Liver (tissue), 9 donors: ENCODE data around the gene SAMD4A. TPM values are rescaled to one million over a fixed set of nuclear protein-coding genes. Genes with fewer than 3 reads are reported as not detected.

Experiments
- DNase-seq: peaks from one replicate; pipeline ENCODE4 v3.0.0-alpha.2; 2017; ENCODE audit warnings: low spot score
- H3K27ac ChIP-seq, 2 donors: one replicate each; pipeline ENCODE4 v1.7.0; 2013; ENCODE audit warnings: inconsistent platforms in 2 of 2, low read length in 2 of 2, control low read depth in 1 of 2, low read depth in 1 of 2, mild to moderate bottlenecking in 1 of 2
- H3K27me3 ChIP-seq, 4 donors: one replicate each; pipeline versions ENCODE4 v1.6.1 to v1.7.0; 2013; ENCODE audit warnings: low read length in 3 of 4, inconsistent platforms in 1 of 4, mild to moderate bottlenecking in 1 of 4, moderate library complexity in 1 of 4; ENCODE audit not compliant: control insufficient read depth in 4 of 4, insufficient read depth in 4 of 4
- H3K36me3 ChIP-seq, 4 donors: one replicate each; pipeline versions ENCODE4 v1.6.1 to v1.7.0; 2013; ENCODE audit warnings: low read length in 3 of 4, mild to moderate bottlenecking in 3 of 4, low read depth in 1 of 4, moderate library complexity in 1 of 4; ENCODE audit not compliant: control insufficient read depth in 4 of 4, insufficient read depth in 3 of 4
- H3K4me1 ChIP-seq, 4 donors: one replicate each; pipeline versions ENCODE4 v1.6.1 to v1.7.0; 2013; ENCODE audit warnings: low read length in 3 of 4, mild to moderate bottlenecking in 3 of 4, moderate library complexity in 1 of 4; ENCODE audit not compliant: control insufficient read depth in 4 of 4, insufficient read depth in 4 of 4
- H3K4me3 ChIP-seq, 3 donors: one replicate each; pipeline versions ENCODE4 v1.6.1 to v1.7.0; 2013; ENCODE audit warnings: low read length in 3 of 3, control low read depth in 1 of 3, low read depth in 1 of 3, mild to moderate bottlenecking in 1 of 3
- H3K9ac ChIP-seq, 2 donors: one replicate each; pipeline ENCODE4 v1.7.0; 2013; ENCODE audit warnings: low read length in 2 of 2, mild to moderate bottlenecking in 2 of 2, moderate library complexity in 2 of 2, control low read depth in 1 of 2, low read depth in 1 of 2
- H3K9me3 ChIP-seq, 4 donors: one replicate each; pipeline versions ENCODE4 v1.6.1 to v1.7.0; 2013; ENCODE audit warnings: low read length in 3 of 4; ENCODE audit not compliant: control insufficient read depth in 4 of 4
- FOXA1 ChIP-seq: IDR thresholded peaks from 2 replicates; pipeline ENCODE4 v1.6.1; 2016; ENCODE audit warnings: antibody characterized with exemption
- GABPA ChIP-seq, 2 donors: IDR thresholded peaks in 1 of 2; conservative IDR thresholded peaks in 1 of 2; 2 replicates each; pipeline ENCODE4 v1.6.1; 2016; ENCODE audit warnings: antibody characterized with exemption in 2 of 2, mild to moderate bottlenecking in 1 of 2, moderate library complexity in 1 of 2
- HNF4A ChIP-seq, 2 donors: conservative IDR thresholded peaks; 2 replicates each; pipeline ENCODE4 v1.6.1; 2016; ENCODE audit warnings: antibody characterized with exemption in 2 of 2, mild to moderate bottlenecking in 2 of 2
- JUND ChIP-seq, 2 donors: IDR thresholded peaks; 2 replicates each; pipeline ENCODE4 v1.6.1; 2016; ENCODE audit warnings: antibody characterized with exemption in 2 of 2
- NR2F2 ChIP-seq: IDR thresholded peaks from 2 replicates; pipeline ENCODE4 v1.6.1; 2016; ENCODE audit warnings: antibody characterized with exemption
- RAD21 ChIP-seq, 2 donors: IDR thresholded peaks; 2 replicates each; pipeline ENCODE4 v1.6.1; 2016; ENCODE audit warnings: antibody characterized with exemption in 2 of 2, mild to moderate bottlenecking in 2 of 2
- REST ChIP-seq: IDR thresholded peaks from 2 replicates; pipeline ENCODE4 v1.6.1; 2016; ENCODE audit warnings: antibody characterized with exemption, mild to moderate bottlenecking
- RXRA ChIP-seq, 2 donors: IDR thresholded peaks; 2 replicates each; pipeline ENCODE4 v1.6.1; 2017 to 2018; ENCODE audit warnings: antibody characterized with exemption in 2 of 2, mild to moderate bottlenecking in 1 of 2
- SP1 ChIP-seq: IDR thresholded peaks from 2 replicates; pipeline ENCODE4 v1.6.1; 2018; ENCODE audit warnings: antibody characterized with exemption, mild to moderate bottlenecking
- TAF1 ChIP-seq: conservative IDR thresholded peaks from 2 replicates; pipeline ENCODE4 v1.6.1; 2016; ENCODE audit warnings: antibody characterized with exemption, mild to moderate bottlenecking
- WGBS: extraction: QIAGEN DNeasy Blood & Tissue Kit; methylation state at CpG from one replicate; pipeline ENCODE4 v1.1.7; 2013; 5-methylcytosine and 5-hydroxymethylcytosine counted together
- polyA plus RNA-seq, 2 donors: library from polyadenylated mRNA; stranded (reverse) in 1 of 2; unstranded in 1 of 2; fragments of 200-250 nt in 1 of 2; fragments of >200 nt in 1 of 2; fragmentation: Nextera tagmentation in 1 of 2; extraction: Ambion mirVana in 1 of 2; gene quantifications; one replicate each; pipeline versions ENCODE4 v1.2.1 to v1.2.3, GENCODE V29; 2013 to 2015
- total RNA-seq, 2 donors: library from RNA; depleted of rRNA; stranded (reverse); fragments of >200 nt; gene quantifications; one replicate each; pipeline ENCODE4 v1.2.3, GENCODE V29; 2014
- TF ChIP-seq, protein P1 (sequence below): fragments of 150-350 bp; IDR thresholded peaks from 2 replicates; pipeline ENCODE4 v1.5.1; 2017; ENCODE audit warnings: improper control_type of control experiment, low read depth, low read length; ENCODE audit not compliant: missing input control
- TF ChIP-seq, protein P2 (sequence below): IDR thresholded peaks from 2 replicates; pipeline ENCODE4 v1.6.1; 2016; ENCODE audit warnings: antibody characterized with exemption
- TF ChIP-seq, protein P3 (sequence below): IDR thresholded peaks from 2 replicates; pipeline ENCODE4 v1.6.1; 2016; ENCODE audit warnings: antibody characterized with exemption
- donor health status: healthy.
- donor health status: healthy.
- donor health status: healthy.
- donor health status: healthy.
- donor health status: healthy.

Gene SAMD4A
- total and polyA plus RNA-seq, 4 donors = 4.3 to 17.8 (median 8.1) TPM

GRCh38 chr14:54692284-54692772 lies 125.4 kb downstream of the SAMD4A start:
- Histone ChIP-seq H3K36me3 (no peaks in the 10 kb centered on the region), H3K27ac (no peak overlapping the region)
- DNase-seq = no peak

DNA sequence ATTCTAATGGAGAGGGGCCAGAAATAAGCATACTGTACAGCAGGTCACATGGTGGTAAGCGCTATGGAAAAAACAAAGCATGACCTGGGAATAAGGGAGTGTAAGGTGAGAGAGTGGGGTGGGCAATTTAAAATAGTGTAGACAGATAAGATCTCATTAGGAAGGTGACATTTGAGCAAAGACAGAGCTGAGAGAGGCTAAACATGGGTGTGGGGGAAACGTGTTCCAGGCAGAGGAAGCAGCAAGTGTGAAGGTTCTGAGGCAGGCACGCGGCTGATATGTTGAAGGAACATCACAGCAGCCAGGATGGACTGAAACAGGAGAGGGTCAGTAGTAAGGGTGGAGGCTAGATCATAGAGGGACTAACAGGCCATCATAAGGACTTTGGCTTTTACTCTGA lies 126.8 kb downstream of the SAMD4A start:
- Histone ChIP-seq H3K9ac (no peak overlapping the region), H3K4me1 (peaks cover 0 to 22% (median 6%) of the 10 kb centered on the region in 4 donors), H3K27ac (no peak overlapping the region), H3K4me3 (no peak overlapping the region), H3K36me3 (no peaks in the 10 kb centered on the region), H3K27me3 (no peaks in the 10 kb centered on the region), H3K9me3 (no peaks in the 10 kb centered on the region)
- DNase-seq = no peak
- 94% methylated on average over 4 of the region's 4 CpGs for WGBS
- TF ChIP-seq RXRA (IDR thresholded peaks at IDR 0.05) = no peak
- no peak for TF ChIP-seq FOXA1
- no peak for TF ChIP-seq RAD21 (IDR thresholded peaks at IDR 0.05)
- TF ChIP-seq GABPA (IDR thresholded peaks at IDR 0.05 in 1 of 2, conservative IDR thresholded peaks at IDR 0.05 in 1 of 2) = no peak
- TF ChIP-seq, protein P1, sequence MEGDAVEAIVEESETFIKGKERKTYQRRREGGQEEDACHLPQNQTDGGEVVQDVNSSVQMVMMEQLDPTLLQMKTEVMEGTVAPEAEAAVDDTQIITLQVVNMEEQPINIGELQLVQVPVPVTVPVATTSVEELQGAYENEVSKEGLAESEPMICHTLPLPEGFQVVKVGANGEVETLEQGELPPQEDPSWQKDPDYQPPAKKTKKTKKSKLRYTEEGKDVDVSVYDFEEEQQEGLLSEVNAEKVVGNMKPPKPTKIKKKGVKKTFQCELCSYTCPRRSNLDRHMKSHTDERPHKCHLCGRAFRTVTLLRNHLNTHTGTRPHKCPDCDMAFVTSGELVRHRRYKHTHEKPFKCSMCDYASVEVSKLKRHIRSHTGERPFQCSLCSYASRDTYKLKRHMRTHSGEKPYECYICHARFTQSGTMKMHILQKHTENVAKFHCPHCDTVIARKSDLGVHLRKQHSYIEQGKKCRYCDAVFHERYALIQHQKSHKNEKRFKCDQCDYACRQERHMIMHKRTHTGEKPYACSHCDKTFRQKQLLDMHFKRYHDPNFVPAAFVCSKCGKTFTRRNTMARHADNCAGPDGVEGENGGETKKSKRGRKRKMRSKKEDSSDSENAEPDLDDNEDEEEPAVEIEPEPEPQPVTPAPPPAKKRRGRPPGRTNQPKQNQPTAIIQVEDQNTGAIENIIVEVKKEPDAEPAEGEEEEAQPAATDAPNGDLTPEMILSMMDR = no peak
- TF ChIP-seq, protein P2, sequence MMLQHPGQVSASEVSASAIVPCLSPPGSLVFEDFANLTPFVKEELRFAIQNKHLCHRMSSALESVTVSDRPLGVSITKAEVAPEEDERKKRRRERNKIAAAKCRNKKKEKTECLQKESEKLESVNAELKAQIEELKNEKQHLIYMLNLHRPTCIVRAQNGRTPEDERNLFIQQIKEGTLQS = no peak
- TF ChIP-seq REST = no peak
- no peak for TF ChIP-seq NR2F2
- no peak for TF ChIP-seq HNF4A (conservative IDR thresholded peaks at IDR 0.05)
- TF ChIP-seq, protein P3, sequence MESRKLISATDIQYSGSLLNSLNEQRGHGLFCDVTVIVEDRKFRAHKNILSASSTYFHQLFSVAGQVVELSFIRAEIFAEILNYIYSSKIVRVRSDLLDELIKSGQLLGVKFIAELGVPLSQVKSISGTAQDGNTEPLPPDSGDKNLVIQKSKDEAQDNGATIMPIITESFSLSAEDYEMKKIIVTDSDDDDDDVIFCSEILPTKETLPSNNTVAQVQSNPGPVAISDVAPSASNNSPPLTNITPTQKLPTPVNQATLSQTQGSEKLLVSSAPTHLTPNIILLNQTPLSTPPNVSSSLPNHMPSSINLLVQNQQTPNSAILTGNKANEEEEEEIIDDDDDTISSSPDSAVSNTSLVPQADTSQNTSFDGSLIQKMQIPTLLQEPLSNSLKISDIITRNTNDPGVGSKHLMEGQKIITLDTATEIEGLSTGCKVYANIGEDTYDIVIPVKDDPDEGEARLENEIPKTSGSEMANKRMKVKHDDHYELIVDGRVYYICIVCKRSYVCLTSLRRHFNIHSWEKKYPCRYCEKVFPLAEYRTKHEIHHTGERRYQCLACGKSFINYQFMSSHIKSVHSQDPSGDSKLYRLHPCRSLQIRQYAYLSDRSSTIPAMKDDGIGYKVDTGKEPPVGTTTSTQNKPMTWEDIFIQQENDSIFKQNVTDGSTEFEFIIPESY = no peak
- no peak for TF ChIP-seq SP1
- no peak for TF ChIP-seq JUND (IDR thresholded peaks at IDR 0.05)
- TF ChIP-seq TAF1 = no peak

More at GRCh38 chr14:54692284-54692772, 125.4 kb downstream of the SAMD4A start:
- TF ChIP-seq RAD21 (IDR thresholded peaks at IDR 0.05) = no peak
- 84% methylated on average over 6 of the region's 6 CpGs for WGBS
- Histone ChIP-seq H3K27me3 (no peaks in the 10 kb centered on the region), H3K4me1 (peaks cover 0 to 17% (median 0%) of the 10 kb centered on the region in 4 donors), H3K4me3 (no peak overlapping the region), H3K9ac (no peak overlapping the region), H3K9me3 (no peaks in the 10 kb centered on the region)
